ENCODE results near the gene SLC43A1. TPM values are rescaled to one million over a fixed set of nuclear protein-coding genes. Genes with fewer than 3 reads are reported as not detected.
A peak's percentile ranks its signal among the peaks of the same experiment; 100 is the strongest.

SLC43A1 gene
- total and polyA plus RNA-seq, 7 donors = 0.92 to 32.4 (median 19.1) TPM

- intact Hi-C loops (cut with DNase I) = no loop called here
- no peak for TF ChIP-seq POLR2AphosphoS5 (IDR thresholded peaks at IDR 0.05)
- no peaks in the 10 kb centered on the region for H3K36me3 ChIP-seq
- H3K27ac ChIP-seq = no peak overlapping the region
- no peak for DNase-seq
- 80 to 94% methylated on average over 6 of the region's 6 CpGs for WGBS, 2 donors
- H3K4me3 ChIP-seq = no peak overlapping the region
- H3K4me1 ChIP-seq = peaks cover 0 to 8% (median 6%) of the 10 kb centered on the region in 4 donors
- H3K9me3 ChIP-seq = no peaks in the 10 kb centered on the region
- H3K27me3 ChIP-seq = no peaks in the 10 kb centered on the region
Measured at GRCh38 chr11:57439786-57440185, 75.7 kb downstream of the SLC43A1 start.

- Histone ChIP-seq H3K27me3 (no peaks in the 10 kb centered on the region), H3K9me3 (no peaks in the 10 kb centered on the region), H3K27ac (no peak overlapping the region), H3K4me1 (peaks cover 0 to 19% (median 13%) of the 10 kb centered on the region in 4 donors), H3K4me3 (no peak overlapping the region), H3K36me3 (no peaks in the 10 kb centered on the region)
- WGBS, 2 donors = 64 to 84% methylated on average over 12 of the region's 12 CpGs
- intact Hi-C loops (cut with DNase I) = no loop called here
- TF ChIP-seq POLR2AphosphoS5 (IDR thresholded peaks at IDR 0.05) (no peak), POLR2A (IDR thresholded peaks at IDR 0.05) (no peak), CTCF (IDR thresholded peaks at IDR 0.05) (no peak), EP300 (IDR thresholded peaks at IDR 0.05) (no peak)
- no peak for DNase-seq
Measured at GRCh38 chr11:57438345-57439285, 76.9 kb downstream of the SLC43A1 start.

GRCh38 chr11:57436031-57436430 is 79.5 kb downstream of the SLC43A1 start:
- no peak for TF ChIP-seq POLR2A (IDR thresholded peaks at IDR 0.05)
- no peak for TF ChIP-seq CTCF (IDR thresholded peaks at IDR 0.05)
- TF ChIP-seq POLR2AphosphoS5 (IDR thresholded peaks at IDR 0.05) = no peak
- TF ChIP-seq EP300 (IDR thresholded peaks at IDR 0.05) = no peak
- Histone ChIP-seq H3K27ac (no peak overlapping the region), H3K27me3 (no peaks in the 10 kb centered on the region), H3K4me1 (peaks cover 0 to 19% (median 13%) of the 10 kb centered on the region in 4 donors), H3K4me3 (no peak overlapping the region), H3K36me3 (no peaks in the 10 kb centered on the region), H3K9me3 (no peaks in the 10 kb centered on the region)
- DNase-seq = no peak
- WGBS, 2 donors = 89 to 94% methylated on average over 7 of the region's 7 CpGs
- intact Hi-C loops (cut with DNase I) = no loop called here

GRCh38 chr11:57434640-57435546 is 80.6 kb downstream of the SLC43A1 start:
- TF ChIP-seq EP300 (IDR thresholded peaks at IDR 0.05) = no peak
- TF ChIP-seq POLR2AphosphoS5 (IDR thresholded peaks at IDR 0.05) = peak; percentile 42 to 69 (median 62)
- no peak overlapping the region for H3K4me3 ChIP-seq
- no peaks in the 10 kb centered on the region for H3K9me3 ChIP-seq
- DNase-seq = no peak
- H3K27me3 ChIP-seq = no peaks in the 10 kb centered on the region
- 78 to 80% methylated on average over 15 of the region's 15 CpGs for WGBS, 2 donors
- peaks cover 0 to 19% (median 13%) of the 10 kb centered on the region in 4 donors for H3K4me1 ChIP-seq
- intact Hi-C loops (cut with DNase I) = loop anchor here (5.0 kb wide), 1 partner anchor 88 kb away; no protein-coding TSS in a partner anchor
- H3K27ac ChIP-seq = peak overlapping the region in 3 of 4 donors; percentile 48 to 64 (median 51)
- H3K36me3 ChIP-seq = no peaks in the 10 kb centered on the region

Small RNAs within 50 kb of the gene (small RNA-seq; reads per million reads assigned to genes)
- 0 reads per million in 3 donors for gene RN7SL605P
- gene RNA5SP341 = 0 reads per million in 3 donors

Other genes starting within 250 kb of the SLC43A1 start
- 10 to 100 TPM; 26.4 to 51.2 (median 37.8) TPM for gene TNKS1BP1, start 190.8 kb downstream of the SLC43A1 start, total RNA-seq
- gene TNKS1BP1, start 190.8 kb downstream of the SLC43A1 start, polyA plus RNA-seq = 100 to 1,000 TPM in 1 of 3 donors, 10 to 100 TPM in 2; 43.8 to 133 (median 68.4) TPM
- gene SSRP1, start 179.8 kb downstream of the SLC43A1 start, total RNA-seq = 10 to 100 TPM; 51.4 to 61.1 (median 56.5) TPM
- gene SSRP1, start 179.8 kb downstream of the SLC43A1 start, polyA plus RNA-seq = 10 to 100 TPM; 30.5 to 91.3 (median 39.6) TPM
- under 1 TPM in 1 of 4 donors, not detected in 3; 0.36 TPM for gene P2RX3, start 177.3 kb downstream of the SLC43A1 start, total RNA-seq
- under 1 TPM in 1 of 3 donors, not detected in 2; 0.07 TPM for gene P2RX3, start 177.3 kb downstream of the SLC43A1 start, polyA plus RNA-seq
- not detected for gene PRG3, start 134.6 kb downstream of the SLC43A1 start, total RNA-seq
- not detected for gene PRG3, start 134.6 kb downstream of the SLC43A1 start, polyA plus RNA-seq
- gene PRG2, start 125.1 kb downstream of the SLC43A1 start, total RNA-seq = not detected
- gene PRG2, start 125.1 kb downstream of the SLC43A1 start, polyA plus RNA-seq = not detected
- gene SLC43A3, start 88.6 kb downstream of the SLC43A1 start, total RNA-seq = 10 to 100 TPM; 25.2 to 43.9 (median 31.9) TPM
- gene SLC43A3, start 88.6 kb downstream of the SLC43A1 start, polyA plus RNA-seq = 10 to 100 TPM; 11.3 to 16.9 (median 12.6) TPM
- under 1 TPM in 2 of 4 donors, not detected in 2; 0.41 to 0.66 TPM for gene RTN4RL2, start 55.2 kb downstream of the SLC43A1 start, total RNA-seq
- under 1 TPM in 2 of 3 donors, not detected in 1; 0.60 to 0.63 TPM for gene RTN4RL2, start 55.2 kb downstream of the SLC43A1 start, polyA plus RNA-seq
- gene TIMM10, start 15.1 kb upstream of the SLC43A1 start, total RNA-seq = 10 to 100 TPM; 22.4 to 59.7 (median 33.0) TPM
- 10 to 100 TPM; 48.0 to 62.9 (median 52.7) TPM for gene TIMM10, start 15.1 kb upstream of the SLC43A1 start, polyA plus RNA-seq
- gene SMTNL1, start 21.9 kb upstream of the SLC43A1 start, total RNA-seq = not detected
- gene SMTNL1, start 21.9 kb upstream of the SLC43A1 start, polyA plus RNA-seq = not detected
- gene UBE2L6, start 52.0 kb upstream of the SLC43A1 start, total RNA-seq = 10 to 100 TPM; 26.5 to 37.8 (median 32.5) TPM
- 100 to 1,000 TPM in 1 of 3 donors, 10 to 100 TPM in 2; 42.6 to 106 (median 62.9) TPM for gene UBE2L6, start 52.0 kb upstream of the SLC43A1 start, polyA plus RNA-seq
- 100 to 1,000 TPM; 214 to 397 (median 295) TPM for gene SERPING1, start 82.0 kb upstream of the SLC43A1 start, total RNA-seq
- gene SERPING1, start 82.0 kb upstream of the SLC43A1 start, polyA plus RNA-seq = 100 to 1,000 TPM in 1 of 3 donors, 10 to 100 TPM in 2; 24.5 to 147 (median 49.9) TPM
- 1 to 10 TPM; 1.5 to 4.4 (median 2.8) TPM for gene YPEL4, start 134.2 kb upstream of the SLC43A1 start, total RNA-seq
- 1 to 10 TPM; 1.2 to 3.0 (median 1.4) TPM for gene YPEL4, start 134.2 kb upstream of the SLC43A1 start, polyA plus RNA-seq
- gene CLP1, start 142.1 kb upstream of the SLC43A1 start, total RNA-seq = 10 to 100 TPM in 3 of 4 donors, 1 to 10 TPM in 1; 3.9 to 23.2 (median 13.7) TPM
- gene CLP1, start 142.1 kb upstream of the SLC43A1 start, polyA plus RNA-seq = 10 to 100 TPM; 12.4 to 16.0 (median 13.2) TPM
- 10 to 100 TPM; 25.3 to 34.3 (median 28.1) TPM for gene ZDHHC5, start 152.4 kb upstream of the SLC43A1 start, total RNA-seq
- gene ZDHHC5, start 152.4 kb upstream of the SLC43A1 start, polyA plus RNA-seq = 10 to 100 TPM; 13.6 to 42.5 (median 13.8) TPM
- 10 to 100 TPM in 3 of 4 donors, 1 to 10 TPM in 1; 8.3 to 14.9 (median 12.8) TPM for gene MED19, start 196.5 kb upstream of the SLC43A1 start, total RNA-seq
- gene MED19, start 196.5 kb upstream of the SLC43A1 start, polyA plus RNA-seq = 10 to 100 TPM; 14.4 to 18.5 (median 16.3) TPM
- 10 to 100 TPM; 29.1 to 47.8 (median 40.7) TPM for gene TMX2, start 196.9 kb upstream of the SLC43A1 start, total RNA-seq
- gene TMX2, start 196.9 kb upstream of the SLC43A1 start, polyA plus RNA-seq = 100 to 1,000 TPM in 1 of 3 donors, 10 to 100 TPM in 2; 25.2 to 136 (median 26.8) TPM
- gene SELENOH, start 225.8 kb upstream of the SLC43A1 start, total RNA-seq = 100 to 1,000 TPM; 130 to 188 (median 132) TPM
- gene SELENOH, start 225.8 kb upstream of the SLC43A1 start, polyA plus RNA-seq = 100 to 1,000 TPM; 149 to 180 (median 156) TPM
- gene BTBD18, start 236.1 kb upstream of the SLC43A1 start, total RNA-seq = not detected
- gene BTBD18, start 236.1 kb upstream of the SLC43A1 start, polyA plus RNA-seq = under 1 TPM in 1 of 3 donors, not detected in 2; 0.03 TPM
- gene CTNND1, start 246.1 kb upstream of the SLC43A1 start, total RNA-seq = 100 to 1,000 TPM in 1 of 4 donors, 10 to 100 TPM in 3; 66.0 to 102 (median 86.9) TPM
- gene CTNND1, start 246.1 kb upstream of the SLC43A1 start, polyA plus RNA-seq = 100 to 1,000 TPM in 1 of 3 donors, 10 to 100 TPM in 2; 84.7 to 132 (median 99.9) TPM

Measured in sigmoid colon (tissue), 7 donors.